IMR-90 (cell line): ENCODE data around the gene NOC2L. TPM values are rescaled to one million over a fixed set of nuclear protein-coding genes. Genes with fewer than 3 reads are reported as not detected.

Source experiments
- ATAC-seq: fragments of 200-7000 bp; cut with Tn5 transposase; 2 replicates; pipeline ENCODE4 v1.9.1; 2020; ENCODE audit warnings: low read depth, mild to moderate bottlenecking, moderate library complexity
- BruUV-seq: library from RNA; stranded (reverse); fragments of 400-500 nt; replicated peaks from 2 replicates; lab custom pipeline; 2021; lab: Mats Ljungman, UMichigan
- CTCF ChIA-PET: fragments of 300-600 bp; formaldehyde crosslinking; extraction: SDS; loops from one replicate; lab custom pipeline; 2021; ENCODE audit warnings: antibody characterized with exemption; lab: Yijun Ruan, JAX
- POLR2A ChIA-PET: fragments of 300-600 bp; sonication (Branson Sonifier 250); formaldehyde crosslinking; loops from one replicate; lab custom pipeline; 2022; ENCODE audit warnings: antibody characterized with exemption; ENCODE audit not compliant: unreplicated experiment; lab: Charles Lee
- DNase-seq: peaks from one replicate; pipeline ENCODE4 v3.0.0; 2013
- H2AFZ ChIP-seq: replicated peaks from 2 replicates; pipeline ENCODE3; 2013; ENCODE audit warnings: low read length, mild to moderate bottlenecking; ENCODE audit not compliant: poor library complexity
- H2AK5ac ChIP-seq: 2 replicates; pipeline ENCODE4 v1.6.1; 2013; ENCODE audit warnings: low read depth, low read length, inconsistent platforms
- H2AK9ac ChIP-seq: replicated peaks from 2 replicates; pipeline ENCODE3; 2013; ENCODE audit warnings: mild to moderate bottlenecking, low read depth, low read length, moderate library complexity; ENCODE audit not compliant: poor library complexity
- H2BK120ac ChIP-seq: 2 replicates; pipeline ENCODE4 v1.6.1; 2013; ENCODE audit warnings: low read depth, low read length, inconsistent platforms
- H2BK15ac ChIP-seq: 3 replicates; pipeline ENCODE4 v1.6.1; 2013; ENCODE audit warnings: low read depth, low read length, inconsistent platforms
- H2BK20ac ChIP-seq: 2 replicates; pipeline ENCODE4 v1.6.1; 2013; ENCODE audit warnings: low read depth, mild to moderate bottlenecking, inconsistent platforms, low read length, moderate library complexity
- H2BK5ac ChIP-seq: 2 replicates; pipeline ENCODE4 v1.6.1; 2013; ENCODE audit warnings: mild to moderate bottlenecking, low read depth, low read length, inconsistent platforms; ENCODE audit not compliant: poor library complexity, severe bottlenecking
- H3K14ac ChIP-seq: replicated peaks from 2 replicates; pipeline ENCODE4 v1.6.1; 2013; ENCODE audit warnings: low read depth, low read length, inconsistent platforms
- H3K18ac ChIP-seq: 2 replicates; pipeline ENCODE4 v1.6.1; 2013; ENCODE audit warnings: low read depth, low read length, control low read depth
- H3K23ac ChIP-seq: 2 replicates; pipeline ENCODE4 v1.6.1; 2013; ENCODE audit warnings: low read depth, low read length, inconsistent platforms
- H3K27ac ChIP-seq: 2 replicates; pipeline ENCODE4 v1.5.1; 2013; ENCODE audit warnings: mild to moderate bottlenecking, control low read depth, low read length; ENCODE audit not compliant: insufficient read depth
- H3K27me3 ChIP-seq: 2 replicates; pipeline ENCODE4 v1.6.1; 2013; ENCODE audit warnings: low read length; ENCODE audit not compliant: control insufficient read depth, insufficient read depth
- H3K36me3 ChIP-seq: 2 replicates; pipeline ENCODE4 v1.6.1; 2013; ENCODE audit warnings: low read length, mixed read lengths; ENCODE audit not compliant: control insufficient read depth, insufficient read depth
- H3K4ac ChIP-seq: 2 replicates; pipeline ENCODE4 v1.6.1; 2013; ENCODE audit warnings: low read depth, low read length, inconsistent platforms
- H3K4me1 ChIP-seq: 2 replicates; pipeline ENCODE4 v1.6.1; 2013; ENCODE audit warnings: low read length, mixed read lengths; ENCODE audit not compliant: control insufficient read depth, insufficient read depth
- H3K4me2 ChIP-seq: 2 replicates; pipeline ENCODE4 v1.6.1; 2013; ENCODE audit warnings: low read depth, mild to moderate bottlenecking, control low read depth, low read length, moderate library complexity
- H3K4me3 ChIP-seq: 2 replicates; pipeline ENCODE4 v1.5.1; 2013; ENCODE audit warnings: low read depth, mild to moderate bottlenecking, control low read depth, low read length, moderate library complexity; ENCODE audit not compliant: insufficient read depth
- H3K56ac ChIP-seq: 2 replicates; pipeline ENCODE4 v1.6.1; 2013; ENCODE audit warnings: low read length, inconsistent platforms; ENCODE audit not compliant: insufficient read depth; ENCODE audit errors: extremely low read depth
- H3K79me1 ChIP-seq, 2 experiments: 2 replicates each; pipeline ENCODE4 v1.6.1; 2013; ENCODE audit warnings: low read length in 2 of 2, inconsistent platforms in 1 of 2, low read depth in 1 of 2
- H3K9ac ChIP-seq: 2 replicates; pipeline ENCODE4 v1.6.1; 2013; ENCODE audit warnings: low read depth, low read length, control low read depth
- H3K9me1 ChIP-seq: 2 replicates; pipeline ENCODE4 v1.6.1; 2013; ENCODE audit warnings: low read length, inconsistent platforms; ENCODE audit not compliant: insufficient read depth
- H3K9me3 ChIP-seq: 2 replicates; pipeline ENCODE4 v1.6.1; 2013; ENCODE audit warnings: low read length; ENCODE audit not compliant: control insufficient read depth, insufficient read depth
- H4K20me1 ChIP-seq: 2 replicates; pipeline ENCODE4 v1.6.1; 2013; ENCODE audit warnings: low read length, inconsistent platforms; ENCODE audit not compliant: insufficient read depth
- H4K5ac ChIP-seq: 2 replicates; pipeline ENCODE4 v1.6.1; 2013; ENCODE audit warnings: mild to moderate bottlenecking, low read depth, low read length, control low read depth
- H4K8ac ChIP-seq, 2 experiments: 2 replicates each; pipeline ENCODE4 v1.6.1; 2013; ENCODE audit warnings: low read depth in 2 of 2, low read length in 2 of 2, control low read depth in 1 of 2, inconsistent platforms in 1 of 2
- H4K91ac ChIP-seq: 2 replicates; pipeline ENCODE4 v1.6.1; 2013; ENCODE audit warnings: low read depth, low read length, inconsistent platforms; ENCODE audit not compliant: insufficient read depth
- BHLHE40 ChIP-seq: fragments of 150-350 bp; IDR thresholded peaks from 2 replicates; pipeline ENCODE4 v1.6.1; 2016; ENCODE audit warnings: mild to moderate bottlenecking, low read depth, low read length
- CEBPB ChIP-seq: IDR thresholded peaks from 2 replicates; pipeline ENCODE4 v1.6.1; 2012; ENCODE audit warnings: low read depth, low read length, improper control_type of control experiment
- CHD1 ChIP-seq: IDR thresholded peaks from 2 replicates; pipeline ENCODE4 v1.6.1; 2012; ENCODE audit warnings: low read depth, low read length, improper control_type of control experiment
- NFE2L2 ChIP-seq: fragments of 150-350 bp; IDR thresholded peaks from 2 replicates; pipeline ENCODE4 v1.6.1; 2016; ENCODE audit warnings: low read depth, mild to moderate bottlenecking, low read length
- POLR2A ChIP-seq: IDR thresholded peaks from 2 replicates; pipeline ENCODE4 v1.6.1; 2012; ENCODE audit warnings: mild to moderate bottlenecking, low read depth, low read length
- RAD21 ChIP-seq: IDR thresholded peaks from 2 replicates; pipeline ENCODE4 v1.6.1; 2012; ENCODE audit warnings: low read length, improper control_type of control experiment
- RFX5 ChIP-seq: IDR thresholded peaks from 2 replicates; pipeline ENCODE4 v1.8.0; 2012; ENCODE audit warnings: low read depth, mild to moderate bottlenecking, low read length, moderate library complexity
- WGBS, 2 experiments: methylation state at CpG; one replicate each; pipeline versions ENCODE4 v1.1.5 to v1.1.7; 2013; ENCODE audit warnings: missing lambda C conversion rate in 2 of 2; ENCODE audit not compliant: insufficient read length in 1 of 2; ENCODE audit errors: extremely low coverage in 2 of 2; 5-methylcytosine and 5-hydroxymethylcytosine counted together
- dilution Hi-C: fragments of 300-500 bp; cut with HindIII; formaldehyde crosslinking; loops from one replicate; pipeline ENCODE4 v1.14.3; 2018; ENCODE audit warnings: low sequenced_read_pairs; ENCODE audit not compliant: unreplicated experiment
- in situ Hi-C: fragments of 300-500 bp; cut with MboI; formaldehyde crosslinking; loops from 3 replicates; pipeline ENCODE4 v1.14.3; 2019; ENCODE audit warnings: low sequenced_read_pairs, inconsistent platforms, mixed read lengths
- intact Hi-C: fragments of 100-400 bp; cut with micrococcal nuclease; formaldehyde crosslinking; loops from 2 replicates; pipeline ENCODE4 v1.10.0; 2022
- microRNA-seq, 2 experiments: library from miRNA; stranded (forward) in 1 of 2; unstranded in 1 of 2; fragments of 10-50 nt in 1 of 2; fragments of <30 nt in 1 of 2; gene quantifications in 1 of 2; microRNA quantifications in 1 of 2; one replicate each; pipeline versions ENCODE3 to v1.1.0; 2013 to 2020; ENCODE audit not compliant: insufficient read depth in 1 of 2, insufficient read length in 1 of 2, unreplicated experiment in 1 of 2
- polyA plus RNA-seq, 3 experiments: library from polyadenylated mRNA; depleted of rRNA; stranded (reverse); fragments of >200 nt; gene quantifications; 2 replicates each; pipeline ENCODE4 v1.2.3, GENCODE V29; 2012; ENCODE audit warnings: low replicate concordance in 1 of 3
- small RNA-seq, 5 experiments: library from RNA; depleted of rRNA; stranded (forward); fragments of <200 nt; gene quantifications; one replicate each; pipeline ENCODE3, GENCODE V24; 2012
- total RNA-seq: library from RNA; depleted of rRNA; stranded (reverse); fragments of >200 nt; gene quantifications from 2 replicates; pipeline ENCODE4 v1.2.3, GENCODE V29; 2012; rRNA removed

Gene NOC2L
- total and polyA plus RNA-seq, 2 of the 4 experiments (the other 2 are of a cell fraction), result 74.2 to 106 TPM

- H3K79me1 ChIP-seq, result no peaks in the 10 kb centered on the region
- H3K36me3 ChIP-seq, result no peaks in the 10 kb centered on the region
- no peak overlapping the region for H3K23ac ChIP-seq
- TF ChIP-seq BHLHE40, result no peak
- TF ChIP-seq POLR2A, result no peak
- no peak for TF ChIP-seq RAD21
- no peak for TF ChIP-seq RFX5
- TF ChIP-seq CHD1, result no peak
- TF ChIP-seq NFE2L2, result no peak
- no peak for TF ChIP-seq CEBPB
- ChIA-PET POLR2A (no interaction called here), CTCF (interaction anchor here (0.7 kb wide), 1 partner anchor 28 kb away, joined by 3 read pairs; no protein-coding TSS in a partner anchor)
- DNase-seq (no peak), ATAC-seq (no peak)
- no peaks in the 10 kb centered on the region for H3K9me3 ChIP-seq
- no peak overlapping the region for H2AK5ac ChIP-seq
- dilution Hi-C loops (no loop called here), in situ Hi-C loops (no loop called here), intact Hi-C loops (no loop called here)
- no peak overlapping the region for H3K18ac ChIP-seq
- BruUV-seq, result no TSS peak
- H3K14ac ChIP-seq, result no peak overlapping the region
- H2AK9ac ChIP-seq, result no peak overlapping the region
- H3K27ac ChIP-seq, result no peak overlapping the region
- H3K4me1 ChIP-seq, result no peaks in the 10 kb centered on the region
- H2BK120ac ChIP-seq, result no peak overlapping the region
- whole genome bisulfite sequencing, 2 experiments, result no CpG with 5 or more reads among the region's 8 CpGs
- no peak overlapping the region for H2BK15ac ChIP-seq
- H3K9me1 ChIP-seq, result no peaks in the 10 kb centered on the region
- no peak overlapping the region for H3K56ac ChIP-seq
- H3K4ac ChIP-seq, result no peak overlapping the region
- no peak overlapping the region for H2BK5ac ChIP-seq
- peaks cover 28% of the 10 kb centered on the region for H3K27me3 ChIP-seq
- H3K4me2 ChIP-seq, result no peak overlapping the region
- H4K8ac ChIP-seq, result no peak overlapping the region
- no peak overlapping the region for H4K5ac ChIP-seq
- H4K91ac ChIP-seq, result no peak overlapping the region
- no peak overlapping the region for H3K4me3 ChIP-seq
- H2BK20ac ChIP-seq, result no peak overlapping the region
- no peak overlapping the region for H2AFZ ChIP-seq
- no peak overlapping the region for H3K9ac ChIP-seq
- no peaks in the 10 kb centered on the region for H4K20me1 ChIP-seq
Measured at GRCh38 chr1:897226-897625, 61.8 kb downstream of the NOC2L start.

Small RNA genes lying within 50 kb of the gene (microRNA-seq; reads per million reads assigned to microRNA genes)
- not detected for gene AL645608.3 (ENCODE audit: insufficient read depth, insufficient read length)
- gene AL645608.4 (ENCODE audit: insufficient read depth, insufficient read length), result not detected

Small RNA genes lying within 50 kb of the gene (small RNA-seq; reads per million reads assigned to genes)
- gene AL645608.3 (0 reads per million in 5 experiments), gene AL645608.4 (0 reads per million in 5 experiments)

Other genes with a start within 250 kb of the NOC2L start
- gene SAMD11, start 35.3 kb downstream of the NOC2L start, total RNA-seq, result 5.9 and 6.9 TPM in 2 replicates
- 22.9 and 31.9 TPM in 2 replicates for gene SAMD11, start 35.3 kb downstream of the NOC2L start, polyA plus RNA-seq (2012; rRNA removed)
- 3.4 and 3.6 TPM in 2 replicates for gene KLHL17, start 1.3 kb upstream of the NOC2L start, total RNA-seq
- gene KLHL17, start 1.3 kb upstream of the NOC2L start, polyA plus RNA-seq (2012; rRNA removed), result 41.0 and 50.7 TPM in 2 replicates
- 0.28 and 0.54 TPM in 2 replicates for gene PLEKHN1, start 7.2 kb upstream of the NOC2L start, total RNA-seq
- 2.1 and 2.3 TPM in 2 replicates for gene PLEKHN1, start 7.2 kb upstream of the NOC2L start, polyA plus RNA-seq (2012; rRNA removed)
- gene PERM1, start 22.8 kb upstream of the NOC2L start, total RNA-seq, result not detected in 2 replicates
- gene PERM1, start 22.8 kb upstream of the NOC2L start, polyA plus RNA-seq (2012; rRNA removed), result not detected in 2 replicates
- gene HES4, start 40.8 kb upstream of the NOC2L start, total RNA-seq, result 1.4 and 3.1 TPM in 2 replicates
- gene HES4, start 40.8 kb upstream of the NOC2L start, polyA plus RNA-seq (2012; rRNA removed), result 11.7 and 18.9 TPM in 2 replicates
- gene ISG15, start 54.2 kb upstream of the NOC2L start, total RNA-seq, result 92.2 and 105 TPM in 2 replicates
- gene ISG15, start 54.2 kb upstream of the NOC2L start, polyA plus RNA-seq (2012; rRNA removed), result 99.1 and 138 TPM in 2 replicates
- 8.1 and 11.4 TPM in 2 replicates for gene AGRN, start 60.9 kb upstream of the NOC2L start, total RNA-seq
- gene AGRN, start 60.9 kb upstream of the NOC2L start, polyA plus RNA-seq (2012; rRNA removed), result 115 and 124 TPM in 2 replicates
- gene RNF223, start 115.0 kb upstream of the NOC2L start, total RNA-seq, result not detected in 2 replicates
- not detected in 2 replicates for gene RNF223, start 115.0 kb upstream of the NOC2L start, polyA plus RNA-seq (2012; rRNA removed)
- gene C1orf159, start 156.8 kb upstream of the NOC2L start, total RNA-seq, result 2.5 and 2.9 TPM in 2 replicates
- 12.6 and 15.5 TPM in 2 replicates for gene C1orf159, start 156.8 kb upstream of the NOC2L start, polyA plus RNA-seq (2012; rRNA removed)
- not detected in 2 replicates for gene TTLL10, start 214.6 kb upstream of the NOC2L start, total RNA-seq
- not detected in 2 replicates for gene TTLL10, start 214.6 kb upstream of the NOC2L start, polyA plus RNA-seq (2012; rRNA removed)
- 0.18 TPM in 1 of 2 replicates, not detected in the other for gene TNFRSF18, start 247.3 kb upstream of the NOC2L start, total RNA-seq
- gene TNFRSF18, start 247.3 kb upstream of the NOC2L start, polyA plus RNA-seq (2012; rRNA removed), result 1.0 and 1.2 TPM in 2 replicates